GM23338 (cell line): ENCODE measurements around the gene MANEAL. TPM values are rescaled to one million over a fixed set of nuclear protein-coding genes. Genes with fewer than 3 reads are reported as not detected.

ENCODE experiments used
- ATAC-seq: fragments of 200-7000 bp; cut with Tn5 transposase; 3 replicates; pipeline ENCODE4 v1.9.1; 2020
- DNase-seq: peaks from one replicate; pipeline ENCODE4 v3.0.0-alpha.2; 2015; ENCODE audit warnings: low spot score
- H2AFZ ChIP-seq: fragments of 200-600 bp; sonication (generic); 2 replicates; pipeline ENCODE4 v1.8.0; 2016; ENCODE audit warnings: antibody characterized with exemption, mild to moderate bottlenecking, moderate library complexity
- H3F3A ChIP-seq: fragments of 200-600 bp; sonication (generic); replicated peaks from 2 replicates; pipeline ENCODE4 v1.8.0; 2017; ENCODE audit warnings: antibody characterized with exemption, mixed run types, low read depth
- H3K27ac ChIP-seq: fragments of 200-600 bp; sonication (generic); 2 replicates; pipeline ENCODE4 v1.6.1; 2016; ENCODE audit warnings: low read depth
- H3K27me3 ChIP-seq: fragments of 200-600 bp; sonication (generic); 2 replicates; pipeline ENCODE4 v1.8.0; 2016; ENCODE audit warnings: mild to moderate bottlenecking, mixed run types, moderate library complexity; ENCODE audit not compliant: insufficient read depth
- H3K36me3 ChIP-seq: fragments of 200-600 bp; sonication (generic); 2 replicates; pipeline ENCODE4 v1.8.0; 2016; ENCODE audit warnings: mild to moderate bottlenecking; ENCODE audit not compliant: insufficient read depth
- H3K4me1 ChIP-seq: fragments of 200-600 bp; sonication (generic); 2 replicates; pipeline ENCODE4 v1.8.0; 2016; ENCODE audit warnings: mild to moderate bottlenecking, moderate library complexity; ENCODE audit not compliant: insufficient read depth
- H3K4me2 ChIP-seq: fragments of 200-600 bp; sonication (generic); 2 replicates; pipeline ENCODE4 v1.7.1; 2017; ENCODE audit warnings: mixed run types
- H3K4me3 ChIP-seq: fragments of 200-600 bp; sonication (generic); 2 replicates; pipeline ENCODE4 v1.6.1; 2016; ENCODE audit warnings: mixed run types
- H3K79me2 ChIP-seq: fragments of 200-600 bp; sonication (generic); replicated peaks from 2 replicates; pipeline ENCODE4 v1.8.0; 2017; ENCODE audit warnings: mild to moderate bottlenecking; ENCODE audit not compliant: insufficient read depth
- H3K9me2 ChIP-seq: fragments of 200-600 bp; sonication (generic); 2 replicates; pipeline ENCODE4 v1.8.0; 2017; ENCODE audit not compliant: insufficient read depth
- H4K20me1 ChIP-seq: fragments of 200-600 bp; sonication (generic); replicated peaks from 2 replicates; pipeline ENCODE4 v1.8.0; 2017; ENCODE audit warnings: mild to moderate bottlenecking; ENCODE audit not compliant: insufficient read depth
- H3K27ac Mint-ChIP-seq: 2 replicates; pipeline ENCODE4 v1.8.0; 2020; ENCODE audit warnings: inconsistent platforms, mild to moderate bottlenecking, moderate library complexity, mixed read lengths
- H3K27me3 Mint-ChIP-seq: 3 replicates; pipeline ENCODE4 v1.8.0; 2022; ENCODE audit warnings: low read depth, mild to moderate bottlenecking, moderate library complexity, mixed read lengths, inconsistent platforms; ENCODE audit not compliant: insufficient read depth, poor library complexity
- H3K36me3 Mint-ChIP-seq: 3 replicates; pipeline ENCODE4 v1.8.0; 2021; ENCODE audit warnings: low read depth, mild to moderate bottlenecking, inconsistent platforms, moderate library complexity, mixed read lengths
- H3K4me1 Mint-ChIP-seq: 3 replicates; pipeline ENCODE4 v1.8.0; 2020; ENCODE audit warnings: mild to moderate bottlenecking, inconsistent platforms, mixed read lengths
- H3K4me3 Mint-ChIP-seq: 3 replicates; pipeline ENCODE4 v1.8.0; 2021; ENCODE audit warnings: moderate library complexity, mild to moderate bottlenecking, inconsistent platforms, mixed read lengths
- H3K9me3 Mint-ChIP-seq: 3 replicates; pipeline ENCODE4 v1.8.0; 2020; ENCODE audit warnings: moderate library complexity, mild to moderate bottlenecking, inconsistent platforms, mixed read lengths
- ETS1 ChIP-seq: IDR thresholded peaks from 2 replicates; pipeline ENCODE4 v1.6.1; 2016; ENCODE audit warnings: antibody characterized with exemption
- EZH2phosphoT487 ChIP-seq: fragments of 200-600 bp; sonication (generic); IDR thresholded peaks from one replicate; pipeline ENCODE4 v1.8.1; 2018; ENCODE audit warnings: antibody characterized with exemption; ENCODE audit not compliant: unreplicated experiment
- NANOG ChIP-seq: IDR thresholded peaks from 2 replicates; pipeline ENCODE4 v1.6.1; 2016; ENCODE audit warnings: antibody characterized with exemption, borderline replicate concordance
- STAT1 ChIP-seq: IDR thresholded peaks from one replicate; pipeline ENCODE4 v1.6.1; 2016; ENCODE audit warnings: antibody characterized with exemption; ENCODE audit not compliant: unreplicated experiment
- ZNF331 ChIP-seq: fragments of 250-450 bp; sonication (Bioruptor Pico); IDR thresholded peaks from 2 replicates; pipeline ENCODE4 v1.5.0; 2020; ENCODE audit warnings: low read depth, mild to moderate bottlenecking, moderate library complexity
- ZNF462 ChIP-seq: fragments of 250-450 bp; sonication (Bioruptor Pico); IDR thresholded peaks from 2 replicates; pipeline ENCODE4 v1.5.0; 2020; ENCODE audit warnings: mild to moderate bottlenecking, moderate library complexity
- polyA plus RNA-seq: library from polyadenylated mRNA; unstranded; fragments of >200 nt; fragmentation: Nextera tagmentation; extraction: Ambion mirVana; gene quantifications from 2 replicates; pipeline ENCODE4 v1.2.1, GENCODE V29; 2016
- total RNA-seq: library from RNA; depleted of rRNA; stranded (reverse); fragments of >200 nt; shearing (Covaris generic); gene quantifications from 2 replicates; pipeline ENCODE4 v1.2.3, GENCODE V29; 2014
- TF ChIP-seq, protein P1 (sequence below), 2 experiments: fragments of 200-600 bp in 1 of 2; sonication (generic) in 1 of 2; conservative IDR thresholded peaks; 2 replicates each; pipeline versions ENCODE4 v1.5.1 to v1.6.1; 2016 to 2017; ENCODE audit warnings: antibody characterized with exemption in 2 of 2, low read depth in 2 of 2, mild to moderate bottlenecking in 2 of 2, moderate library complexity in 1 of 2

The MANEAL gene
- total and polyA plus RNA-seq, 2 experiments from 2014 or later, result 2.3 to 8.1 TPM

DNA sequence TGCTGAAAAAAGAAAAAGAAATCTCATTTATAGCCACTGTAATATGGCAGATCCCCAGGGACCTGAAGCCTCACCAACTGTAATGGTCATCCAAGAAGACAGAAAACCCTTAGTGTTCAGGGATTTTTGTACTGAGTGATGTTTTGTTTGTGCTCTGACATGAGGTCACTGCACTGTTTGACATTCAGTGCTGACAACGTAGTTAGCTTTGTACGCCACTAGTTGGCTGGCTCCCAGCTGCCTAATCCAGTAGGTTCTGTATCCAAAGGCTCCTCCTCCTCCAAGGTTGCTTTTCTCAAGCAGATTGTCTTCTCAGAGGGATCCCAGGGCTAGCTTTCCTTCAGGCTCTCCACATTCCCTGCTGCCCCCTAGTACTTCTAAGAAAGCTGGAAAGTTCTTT lies 23.8 kb downstream of the MANEAL start (continued):
- no peak for TF ChIP-seq NANOG
- TF ChIP-seq ZNF331 (CRISPR knock-in tag), result no peak
- no peak for TF ChIP-seq ZNF462 (CRISPR knock-in tag)
- TF ChIP-seq, protein P1, sequence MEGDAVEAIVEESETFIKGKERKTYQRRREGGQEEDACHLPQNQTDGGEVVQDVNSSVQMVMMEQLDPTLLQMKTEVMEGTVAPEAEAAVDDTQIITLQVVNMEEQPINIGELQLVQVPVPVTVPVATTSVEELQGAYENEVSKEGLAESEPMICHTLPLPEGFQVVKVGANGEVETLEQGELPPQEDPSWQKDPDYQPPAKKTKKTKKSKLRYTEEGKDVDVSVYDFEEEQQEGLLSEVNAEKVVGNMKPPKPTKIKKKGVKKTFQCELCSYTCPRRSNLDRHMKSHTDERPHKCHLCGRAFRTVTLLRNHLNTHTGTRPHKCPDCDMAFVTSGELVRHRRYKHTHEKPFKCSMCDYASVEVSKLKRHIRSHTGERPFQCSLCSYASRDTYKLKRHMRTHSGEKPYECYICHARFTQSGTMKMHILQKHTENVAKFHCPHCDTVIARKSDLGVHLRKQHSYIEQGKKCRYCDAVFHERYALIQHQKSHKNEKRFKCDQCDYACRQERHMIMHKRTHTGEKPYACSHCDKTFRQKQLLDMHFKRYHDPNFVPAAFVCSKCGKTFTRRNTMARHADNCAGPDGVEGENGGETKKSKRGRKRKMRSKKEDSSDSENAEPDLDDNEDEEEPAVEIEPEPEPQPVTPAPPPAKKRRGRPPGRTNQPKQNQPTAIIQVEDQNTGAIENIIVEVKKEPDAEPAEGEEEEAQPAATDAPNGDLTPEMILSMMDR (conservative IDR thresholded peaks at IDR 0.05; ENCODE audit: low read depth in 2 of 2), result peak in 1 of 2 experiments; percentile 14; a peak in 1 of 4 replicates

- H3K4me2 ChIP-seq, result no peak overlapping the region
- no peak for TF ChIP-seq ETS1
- no peak for TF ChIP-seq STAT1
- no peak for TF ChIP-seq ZNF462 (CRISPR knock-in tag)
- TF ChIP-seq EZH2phosphoT487, result no peak
Measured at GRCh38 chr1:37821481-37821880, 27.8 kb downstream of the MANEAL start.

More at GRCh38 chr1:37821481-37821880, 27.8 kb downstream of the MANEAL start:
- Mint-ChIP-seq H3K4me1 (0 out of 3 replicates have a peak, but pooled peaks cover 4% of the 10 kb centered on the region), H3K27me3 (peaks cover 2% of the 10 kb centered on the region), H3K9me3 (no peaks in the 10 kb centered on the region), H3K36me3 (peaks cover 25% of the 10 kb centered on the region), H3K27ac (no peak overlapping the region), H3K4me3 (no peak overlapping the region)
- DNase-seq (no peak), ATAC-seq (no peak)
- Histone ChIP-seq H3K36me3 (peaks cover 32% of the 10 kb centered on the region), H3K9me2 (no peaks in the 10 kb centered on the region), H2AFZ (no peak overlapping the region), H3K27ac (no peak overlapping the region), H3F3A (no peaks in the 10 kb centered on the region), H3K4me1 (no peaks in the 10 kb centered on the region), H4K20me1 (peaks cover 9% of the 10 kb centered on the region; the same call in 1 of the 2 replicates), H3K4me3 (no peak overlapping the region), H3K27me3 (no peaks in the 10 kb centered on the region), H3K79me2 (no peaks in the 10 kb centered on the region)
